ENCODE measurements around the gene ZNF511.
A peak's percentile ranks its signal among the peaks of the same experiment; 100 is the strongest.
"Not testable (repeated sequence)": the region's sequence is repeated elsewhere in the genome, so short reads cannot be mapped to it uniquely, and the experiment has no call there.

ZNF511 gene

GRCh38 chr10:133316732-133317131 lies 8.0 kb downstream of the ZNF511 start:
- DNase-seq, result no peak

- peak; percentile 89 for DNase-seq
Measured at GRCh38 chr10:133318494-133319127, 9.9 kb downstream of the ZNF511 start.

DNA sequence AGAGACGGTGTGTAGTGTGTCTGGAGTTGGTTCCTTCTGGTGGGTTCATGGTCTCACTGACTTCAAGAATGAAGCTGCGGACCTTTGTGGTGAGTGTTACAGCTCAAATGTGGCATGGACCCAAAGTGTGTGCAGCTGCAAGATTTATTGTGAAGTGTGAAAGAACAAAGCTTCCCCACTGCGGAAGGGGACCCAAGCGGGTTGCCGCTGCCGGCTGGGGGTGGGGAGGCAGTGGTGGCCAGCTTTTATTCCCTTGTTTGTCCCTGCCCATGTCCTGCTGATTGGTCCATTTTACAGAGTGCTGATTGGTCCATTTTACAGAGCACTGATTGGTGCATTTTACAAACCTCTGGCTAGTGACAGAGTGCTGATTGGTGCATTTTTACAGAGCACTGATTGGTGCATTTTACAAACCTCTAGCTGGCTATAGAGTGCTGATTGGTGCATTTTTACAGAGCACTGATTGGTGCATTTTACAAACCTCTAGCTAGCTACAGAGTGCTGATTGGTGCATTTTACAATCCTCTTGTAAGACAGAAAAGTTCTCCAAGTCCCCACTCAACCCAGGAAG lies 12.2 kb downstream of the ZNF511 start:
- DNase-seq, result not testable (repeated sequence)

GRCh38 chr10:133322064-133322709 lies 13.5 kb downstream of the ZNF511 start:
- not testable (repeated sequence) for DNase-seq

DNA sequence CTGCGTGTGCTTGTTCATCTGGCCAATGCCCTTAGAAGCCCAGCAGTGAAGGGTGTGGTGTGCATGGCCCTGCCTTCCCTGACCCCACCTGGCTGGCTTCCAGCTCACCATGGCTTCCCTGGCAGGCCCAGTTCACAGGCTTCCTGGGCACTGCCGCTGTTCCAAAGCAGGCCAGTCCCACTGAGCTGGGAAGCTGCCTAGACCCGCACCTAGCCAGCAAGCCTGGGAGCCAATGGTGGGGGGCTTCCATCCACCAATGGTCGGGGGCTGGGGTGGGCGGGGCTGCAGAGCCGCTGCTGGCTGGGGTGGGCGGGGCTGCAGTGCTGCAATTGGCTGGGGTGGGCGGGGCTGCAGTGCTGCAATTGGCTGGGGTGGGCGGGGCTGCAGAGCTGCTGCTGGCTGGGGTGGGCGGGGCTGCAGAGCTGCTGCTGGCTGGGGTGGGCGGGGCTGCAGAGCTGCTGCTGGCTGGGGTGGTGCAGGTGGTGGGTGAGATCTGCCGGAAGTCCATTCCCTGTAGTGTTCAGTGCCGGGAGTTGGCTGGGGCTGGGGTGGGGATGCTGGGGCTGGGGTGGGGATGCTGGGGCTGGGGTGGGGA lies 15.6 kb downstream of the ZNF511 start:
- DNase-seq, result peak; percentile 83

- DNase-seq, result no peak
Measured at GRCh38 chr10:133324857-133325260, 16.1 kb downstream of the ZNF511 start.

DNA sequence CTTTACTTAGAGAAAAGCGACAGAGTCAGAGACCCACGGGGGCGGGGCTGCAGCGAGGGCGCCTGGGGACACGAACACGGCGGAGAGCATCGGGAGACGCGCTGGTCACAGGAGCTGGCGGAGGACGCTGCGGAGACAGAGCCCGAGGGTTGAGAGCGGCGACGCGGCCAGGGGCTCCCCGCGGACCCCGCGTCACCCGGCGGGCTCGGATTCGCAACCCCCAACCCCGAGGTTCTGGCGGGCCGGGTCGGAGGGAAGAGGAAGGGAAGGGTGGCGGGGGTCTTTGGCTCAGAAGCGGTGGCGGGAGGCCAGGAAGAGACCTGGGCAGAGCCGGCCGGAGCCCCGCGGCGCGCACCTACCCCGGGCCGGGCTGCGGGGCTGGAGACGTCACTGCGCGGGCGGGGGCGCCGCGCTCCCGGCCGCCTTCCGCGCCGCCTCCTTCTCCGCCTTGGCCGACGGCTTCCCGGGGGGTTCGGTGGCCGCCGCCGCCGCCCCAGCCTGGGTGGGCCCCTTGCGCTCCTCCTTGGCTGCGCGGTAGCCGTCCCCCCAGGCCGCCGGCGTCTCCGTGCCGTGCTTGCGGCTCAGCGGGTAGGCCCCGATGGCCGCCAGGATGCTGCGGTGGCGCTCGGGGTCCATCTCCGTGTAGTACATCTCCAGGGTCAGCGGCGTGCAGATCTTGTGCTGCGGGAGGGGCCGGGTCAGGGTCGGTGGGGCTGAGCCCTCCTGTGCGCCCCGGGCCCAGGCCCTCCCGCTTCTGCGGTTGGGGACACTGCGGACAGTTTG lies 16.9 kb downstream of the ZNF511 start:
- no peak for DNase-seq

GRCh38 chr10:133326223-133326551 lies 17.5 kb downstream of the ZNF511 start:
- no peak for DNase-seq

GRCh38 chr10:133326745-133327650 lies 18.3 kb downstream of the ZNF511 start:
- DNase-seq, result no peak

DNA sequence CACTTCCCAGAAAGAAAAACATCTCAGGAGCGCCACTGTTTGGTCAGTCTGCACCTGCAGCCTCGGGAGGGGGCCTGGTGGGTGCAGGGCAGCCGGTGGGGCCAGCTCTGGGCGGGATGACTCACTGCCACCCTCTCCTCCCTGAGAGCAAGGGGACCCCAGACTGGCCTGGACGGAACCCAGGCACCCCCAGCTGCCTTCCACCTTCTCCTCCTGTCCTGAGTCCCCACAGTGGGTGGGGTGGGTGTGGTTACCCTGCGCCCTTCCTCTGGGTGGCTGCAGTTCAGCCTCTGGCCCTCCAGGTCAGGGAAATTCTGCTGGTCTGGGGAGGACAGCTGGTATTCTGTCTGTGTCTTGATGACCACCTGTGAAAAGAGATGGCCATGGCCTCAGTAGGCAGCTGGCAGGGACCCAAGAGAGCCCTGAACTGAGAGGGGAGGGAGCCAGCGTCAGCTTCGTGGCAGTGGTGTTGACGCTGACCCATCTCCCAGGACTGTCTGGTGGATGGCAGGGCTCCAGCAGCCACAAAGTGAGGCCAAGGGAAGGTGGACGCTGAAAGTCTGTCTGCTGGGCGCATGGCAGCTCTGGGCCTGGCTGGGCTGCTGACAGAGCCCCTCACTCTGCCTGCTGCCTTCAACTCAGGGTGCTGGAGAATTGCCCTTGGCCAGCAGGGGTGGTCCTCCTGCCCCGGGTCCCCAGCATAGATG lies 19.1 kb downstream of the ZNF511 start:
- DNase-seq, result no peak

DNA sequence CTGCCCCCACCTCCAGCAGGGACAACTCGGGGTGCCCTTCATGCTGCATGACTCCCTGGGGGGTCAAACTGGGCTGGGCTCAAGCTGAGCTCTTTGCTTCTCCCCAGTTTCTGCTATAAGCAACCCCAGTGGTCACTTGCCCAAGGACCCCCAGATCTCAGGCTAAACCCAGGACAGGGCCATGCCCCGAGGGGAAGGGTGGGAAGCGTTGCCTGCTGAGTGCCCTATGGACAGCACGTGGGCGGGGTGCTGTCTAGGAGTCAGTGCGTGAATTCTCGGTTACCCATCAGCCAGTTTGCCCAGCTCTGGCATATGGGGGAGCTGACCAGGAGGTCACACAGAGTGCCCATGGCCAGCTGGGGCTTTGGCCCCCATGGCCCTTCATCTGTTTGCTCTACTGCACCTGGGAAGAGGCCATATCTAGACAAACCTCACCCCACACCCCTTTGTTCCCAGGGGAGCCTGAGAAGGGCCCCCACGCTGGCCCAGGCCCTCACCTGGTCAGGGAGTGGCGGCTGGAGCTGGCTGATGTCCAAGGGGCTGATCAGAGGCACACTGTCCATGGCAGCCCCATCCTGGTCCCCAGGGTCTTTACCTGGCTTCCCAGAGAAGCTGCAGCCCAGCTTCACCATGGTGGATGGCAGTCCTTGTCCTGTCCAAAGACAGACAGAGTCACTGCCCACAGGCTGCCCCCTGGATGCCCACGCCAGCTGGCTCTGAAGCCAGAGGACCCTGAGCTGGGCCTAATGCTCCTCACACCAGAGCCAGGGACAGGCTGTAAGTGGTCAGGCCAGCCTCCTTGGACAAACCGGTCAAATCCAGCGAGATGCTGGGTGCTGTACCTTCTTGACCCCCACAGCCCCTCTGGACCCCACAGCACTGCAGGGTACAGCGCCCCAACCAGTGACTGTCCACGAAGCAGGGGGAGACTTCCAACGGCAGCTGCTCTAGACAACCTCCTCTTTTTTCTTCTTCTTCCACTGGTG lies 19.9 kb downstream of the ZNF511 start:
- DNase-seq, result no peak

- peak; percentile 95 for DNase-seq
Measured at GRCh38 chr10:133329491-133330202, 20.9 kb downstream of the ZNF511 start.

- no peak for DNase-seq
Measured at GRCh38 chr10:133332936-133333699, 24.4 kb downstream of the ZNF511 start.

GRCh38 chr10:133334503-133335245 lies 26.0 kb downstream of the ZNF511 start:
- DNase-seq, result peak; percentile 77

DNA sequence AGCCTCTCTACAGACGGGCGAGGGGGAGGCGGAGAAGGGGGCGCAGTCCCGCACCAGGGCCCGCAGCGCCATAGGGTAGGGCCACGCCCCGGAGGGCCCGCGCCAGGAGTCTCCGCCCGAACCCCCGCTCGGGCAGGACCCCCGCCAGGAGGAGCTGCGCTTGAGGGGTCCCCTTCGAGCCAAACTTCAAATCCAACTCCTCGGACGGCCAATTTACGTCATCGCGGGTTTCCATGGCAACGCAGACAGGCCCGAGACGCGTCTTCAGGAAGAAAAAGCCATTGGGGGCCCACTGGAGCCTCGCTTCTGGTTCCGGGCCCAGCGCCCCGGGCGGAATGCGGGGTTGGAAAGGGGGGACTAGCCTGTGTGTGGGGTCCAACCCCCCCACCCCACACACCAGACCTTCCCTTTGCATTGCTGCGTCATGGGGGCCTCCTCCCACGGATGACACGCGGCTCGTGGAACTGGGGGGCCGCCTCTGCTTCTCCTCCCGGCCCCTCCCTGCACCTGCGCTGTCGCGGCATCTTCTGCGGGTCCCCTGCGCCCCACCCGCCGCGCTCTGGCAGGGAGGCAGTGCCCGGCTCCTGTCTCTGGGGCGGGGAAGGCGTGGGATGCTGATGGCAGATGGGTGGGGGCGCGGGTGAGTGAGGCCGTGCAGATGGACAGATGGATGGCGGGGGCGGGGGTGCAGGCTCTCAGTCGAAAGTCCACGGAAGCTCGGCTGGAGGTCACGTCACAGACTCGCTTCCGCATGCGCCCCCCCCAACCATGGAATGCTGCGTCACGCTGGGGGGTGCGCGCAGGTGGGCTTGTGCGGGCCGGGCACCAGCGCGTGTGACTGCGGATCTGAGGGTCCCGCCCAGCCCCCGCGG lies 26.8 kb downstream of the ZNF511 start:
- DNase-seq, result peak; percentile 91

DNA sequence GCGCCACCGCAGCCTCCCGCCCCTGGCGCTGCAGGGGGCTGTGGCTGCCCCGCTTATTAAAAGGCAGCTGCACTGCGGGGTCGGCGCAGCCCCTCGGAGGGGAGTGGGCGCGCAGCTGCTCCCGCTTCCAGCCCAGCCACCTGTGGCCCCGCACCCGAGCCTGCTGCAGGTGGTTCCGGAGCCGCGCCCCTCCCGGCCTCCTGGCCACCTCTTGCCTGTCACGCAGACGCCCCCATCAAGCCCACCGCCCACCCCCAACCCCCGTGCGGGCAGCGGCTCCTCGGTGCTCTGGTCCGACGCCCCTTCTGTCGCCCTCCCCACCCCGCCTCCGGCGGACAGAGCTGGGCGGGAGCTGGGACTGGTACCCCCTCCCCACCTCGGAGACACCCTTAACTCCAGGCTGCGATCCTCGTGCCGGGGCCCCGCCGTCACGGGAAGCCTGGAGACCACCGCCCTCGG lies 27.4 kb downstream of the ZNF511 start:
- DNase-seq, result no peak
